GM23338 (cell line): ENCODE measurements around the gene TSPAN32. TPM values are rescaled to one million over a fixed set of nuclear protein-coding genes. Genes with fewer than 3 reads are reported as not detected.
A peak's percentile ranks its signal among the peaks of the same experiment; 100 is the strongest.

Experiments
- ATAC-seq: fragments of 200-7000 bp; cut with Tn5 transposase; 3 replicates; pipeline ENCODE4 v1.9.1; 2020
- DNase-seq: peaks from one replicate; pipeline ENCODE4 v3.0.0-alpha.2; 2015; ENCODE audit warnings: low spot score
- H2AFZ ChIP-seq: fragments of 200-600 bp; sonication (generic); 2 replicates; pipeline ENCODE4 v1.8.0; 2016; ENCODE audit warnings: antibody characterized with exemption, mild to moderate bottlenecking, moderate library complexity
- H3F3A ChIP-seq: fragments of 200-600 bp; sonication (generic); replicated peaks from 2 replicates; pipeline ENCODE4 v1.8.0; 2017; ENCODE audit warnings: antibody characterized with exemption, mixed run types, low read depth
- H3K27ac ChIP-seq: fragments of 200-600 bp; sonication (generic); 2 replicates; pipeline ENCODE4 v1.6.1; 2016; ENCODE audit warnings: low read depth
- H3K27me3 ChIP-seq: fragments of 200-600 bp; sonication (generic); 2 replicates; pipeline ENCODE4 v1.8.0; 2016; ENCODE audit warnings: mild to moderate bottlenecking, mixed run types, moderate library complexity; ENCODE audit not compliant: insufficient read depth
- H3K36me3 ChIP-seq: fragments of 200-600 bp; sonication (generic); 2 replicates; pipeline ENCODE4 v1.8.0; 2016; ENCODE audit warnings: mild to moderate bottlenecking; ENCODE audit not compliant: insufficient read depth
- H3K4me1 ChIP-seq: fragments of 200-600 bp; sonication (generic); 2 replicates; pipeline ENCODE4 v1.8.0; 2016; ENCODE audit warnings: mild to moderate bottlenecking, moderate library complexity; ENCODE audit not compliant: insufficient read depth
- H3K4me2 ChIP-seq: fragments of 200-600 bp; sonication (generic); 2 replicates; pipeline ENCODE4 v1.7.1; 2017; ENCODE audit warnings: mixed run types
- H3K4me3 ChIP-seq: fragments of 200-600 bp; sonication (generic); 2 replicates; pipeline ENCODE4 v1.6.1; 2016; ENCODE audit warnings: mixed run types
- H3K79me2 ChIP-seq: fragments of 200-600 bp; sonication (generic); replicated peaks from 2 replicates; pipeline ENCODE4 v1.8.0; 2017; ENCODE audit warnings: mild to moderate bottlenecking; ENCODE audit not compliant: insufficient read depth
- H3K9me2 ChIP-seq: fragments of 200-600 bp; sonication (generic); 2 replicates; pipeline ENCODE4 v1.8.0; 2017; ENCODE audit not compliant: insufficient read depth
- H4K20me1 ChIP-seq: fragments of 200-600 bp; sonication (generic); replicated peaks from 2 replicates; pipeline ENCODE4 v1.8.0; 2017; ENCODE audit warnings: mild to moderate bottlenecking; ENCODE audit not compliant: insufficient read depth
- H3K27ac Mint-ChIP-seq: 2 replicates; pipeline ENCODE4 v1.8.0; 2020; ENCODE audit warnings: inconsistent platforms, mild to moderate bottlenecking, moderate library complexity, mixed read lengths
- H3K27me3 Mint-ChIP-seq: 3 replicates; pipeline ENCODE4 v1.8.0; 2022; ENCODE audit warnings: low read depth, mild to moderate bottlenecking, moderate library complexity, mixed read lengths, inconsistent platforms; ENCODE audit not compliant: insufficient read depth, poor library complexity
- H3K36me3 Mint-ChIP-seq: 3 replicates; pipeline ENCODE4 v1.8.0; 2021; ENCODE audit warnings: low read depth, mild to moderate bottlenecking, inconsistent platforms, moderate library complexity, mixed read lengths
- H3K4me1 Mint-ChIP-seq: 3 replicates; pipeline ENCODE4 v1.8.0; 2020; ENCODE audit warnings: mild to moderate bottlenecking, inconsistent platforms, mixed read lengths
- H3K4me3 Mint-ChIP-seq: 3 replicates; pipeline ENCODE4 v1.8.0; 2021; ENCODE audit warnings: moderate library complexity, mild to moderate bottlenecking, inconsistent platforms, mixed read lengths
- H3K9me3 Mint-ChIP-seq: 3 replicates; pipeline ENCODE4 v1.8.0; 2020; ENCODE audit warnings: moderate library complexity, mild to moderate bottlenecking, inconsistent platforms, mixed read lengths
- CREB1 ChIP-seq: fragments of 250-450 bp; sonication (Bioruptor Pico); IDR thresholded peaks from 2 replicates; pipeline ENCODE4 v1.5.0; 2020; ENCODE audit warnings: low read depth, mild to moderate bottlenecking, moderate library complexity
- CTCF ChIP-seq, 2 experiments: fragments of 200-600 bp in 1 of 2; sonication (generic) in 1 of 2; conservative IDR thresholded peaks; 2 replicates each; pipeline versions ENCODE4 v1.5.1 to v1.6.1; 2016 to 2017; ENCODE audit warnings: antibody characterized with exemption in 2 of 2, low read depth in 2 of 2, mild to moderate bottlenecking in 2 of 2, moderate library complexity in 1 of 2
- ETS1 ChIP-seq: IDR thresholded peaks from 2 replicates; pipeline ENCODE4 v1.6.1; 2016; ENCODE audit warnings: antibody characterized with exemption
- EZH2 ChIP-seq: fragments of 200-600 bp; sonication (generic); IDR thresholded peaks from one replicate; pipeline ENCODE4 v1.8.0; 2017; ENCODE audit warnings: antibody characterized with exemption, mild to moderate bottlenecking, low read depth; ENCODE audit not compliant: unreplicated experiment
- EZH2phosphoT487 ChIP-seq: fragments of 200-600 bp; sonication (generic); IDR thresholded peaks from one replicate; pipeline ENCODE4 v1.8.1; 2018; ENCODE audit warnings: antibody characterized with exemption; ENCODE audit not compliant: unreplicated experiment
- JUNB ChIP-seq: IDR thresholded peaks from one replicate; pipeline ENCODE4 v1.6.1; 2016; ENCODE audit warnings: antibody characterized with exemption; ENCODE audit not compliant: unreplicated experiment
- NANOG ChIP-seq: IDR thresholded peaks from 2 replicates; pipeline ENCODE4 v1.6.1; 2016; ENCODE audit warnings: antibody characterized with exemption, borderline replicate concordance
- POLR2AphosphoS5 ChIP-seq: IDR thresholded peaks from 2 replicates; pipeline ENCODE4 v1.6.1; 2016; ENCODE audit warnings: antibody characterized with exemption, low read depth
- ZNF114 ChIP-seq: fragments of 250-450 bp; sonication (Bioruptor Pico); IDR thresholded peaks from 2 replicates; pipeline ENCODE4 v1.5.0; 2020; ENCODE audit warnings: mild to moderate bottlenecking, moderate library complexity
- ZNF462 ChIP-seq: fragments of 250-450 bp; sonication (Bioruptor Pico); IDR thresholded peaks from 2 replicates; pipeline ENCODE4 v1.5.0; 2020; ENCODE audit warnings: mild to moderate bottlenecking, moderate library complexity
- polyA plus RNA-seq: library from polyadenylated mRNA; unstranded; fragments of >200 nt; fragmentation: Nextera tagmentation; extraction: Ambion mirVana; gene quantifications from 2 replicates; pipeline ENCODE4 v1.2.1, GENCODE V29; 2016
- total RNA-seq: library from RNA; depleted of rRNA; stranded (reverse); fragments of >200 nt; shearing (Covaris generic); gene quantifications from 2 replicates; pipeline ENCODE4 v1.2.3, GENCODE V29; 2014

TSPAN32 gene
- total and polyA plus RNA-seq, 2 experiments from 2014 or later = not detected

- Histone ChIP-seq H3K79me2 (no peaks in the 10 kb centered on the region), H3K4me3 (no peak overlapping the region), H3K36me3 (no peaks in the 10 kb centered on the region), H2AFZ (no peak overlapping the region), H3K9me2 (no peaks in the 10 kb centered on the region), H3F3A (no peaks in the 10 kb centered on the region), H3K27me3 (no peaks in the 10 kb centered on the region), H3K27ac (no peak overlapping the region), H3K4me1 (no peaks in the 10 kb centered on the region), H4K20me1 (no peaks in the 10 kb centered on the region), H3K4me2 (no peak overlapping the region)
- H3K4me1 Mint-ChIP-seq = no peaks in the 10 kb centered on the region
- ATAC-seq = peak; percentile 38
- TF ChIP-seq POLR2AphosphoS5 = no peak
- peak in 1 of 2 experiments; percentile 28; a peak in 2 of 4 replicates for TF ChIP-seq CTCF (conservative IDR thresholded peaks at IDR 0.05; ENCODE audit: low read depth in 2 of 2)
- no peak for TF ChIP-seq EZH2phosphoT487
- no peak for DNase-seq
- H3K27me3 Mint-ChIP-seq = peaks cover 10% of the 10 kb centered on the region
- H3K4me3 Mint-ChIP-seq = no peak overlapping the region
- no peaks in the 10 kb centered on the region; the same call in 2 of the 3 replicates for H3K36me3 Mint-ChIP-seq
- H3K27ac Mint-ChIP-seq = no peak overlapping the region
- peaks cover 8% of the 10 kb centered on the region; the same call in 2 of the 3 replicates for H3K9me3 Mint-ChIP-seq
Measured at GRCh38 chr11:2317354-2318050, 15.7 kb downstream of the TSPAN32 start.

- Histone ChIP-seq H3K4me3 (no peak overlapping the region), H3K4me2 (no peak overlapping the region), H3K36me3 (no peaks in the 10 kb centered on the region), H3K27ac (no peak overlapping the region), H3K9me2 (no peaks in the 10 kb centered on the region), H3K27me3 (no peaks in the 10 kb centered on the region), H2AFZ (no peak overlapping the region), H3K4me1 (no peaks in the 10 kb centered on the region), H3K79me2 (no peaks in the 10 kb centered on the region), H4K20me1 (no peaks in the 10 kb centered on the region), H3F3A (no peaks in the 10 kb centered on the region)
- H3K4me1 Mint-ChIP-seq = no peaks in the 10 kb centered on the region
- H3K36me3 Mint-ChIP-seq = no peaks in the 10 kb centered on the region; the same call in 2 of the 3 replicates
- peaks cover 5% of the 10 kb centered on the region for H3K27me3 Mint-ChIP-seq
- H3K9me3 Mint-ChIP-seq = peaks cover 8% of the 10 kb centered on the region; the same call in 2 of the 3 replicates
- ATAC-seq = no peak
- no peak overlapping the region for H3K27ac Mint-ChIP-seq
- DNase-seq = no peak
- no peak overlapping the region for H3K4me3 Mint-ChIP-seq
- TF ChIP-seq POLR2AphosphoS5 = no peak
- no peak for TF ChIP-seq CTCF (conservative IDR thresholded peaks at IDR 0.05; ENCODE audit: low read depth in 2 of 2)
- no peak for TF ChIP-seq ZNF114 (CRISPR knock-in tag)
- TF ChIP-seq JUNB = no peak
- no peak for TF ChIP-seq EZH2
- no peak for TF ChIP-seq ZNF462 (CRISPR knock-in tag)
- TF ChIP-seq NANOG = no peak
- TF ChIP-seq ETS1 = no peak
- no peak for TF ChIP-seq CREB1 (CRISPR knock-in tag)
Measured at GRCh38 chr11:2318123-2318522, 16.3 kb downstream of the TSPAN32 start.
